ENCODE data around the gene LRBA.

GRCh38 chr4:150368667-150369066, 646.4 kb downstream of the LRBA start:
- TF ChIP-seq POLR2AphosphoS5 (IDR thresholded peaks at IDR 0.05): no peak
- TF ChIP-seq CTCF (IDR thresholded peaks at IDR 0.05): no peak
- TF ChIP-seq POLR2A (IDR thresholded peaks at IDR 0.05): no peak
- no peak for TF ChIP-seq EP300 (IDR thresholded peaks at IDR 0.05)

Data from stomach (tissue), 4 donors.